K562 (cell line): ENCODE measurements around the gene FABP3. TPM values are rescaled to one million over a fixed set of nuclear protein-coding genes. Genes with fewer than 3 reads are reported as not detected.

Experiments
- CXXC5 ChIP-seq: fragments of 250-450 bp; sonication (Bioruptor Pico); IDR thresholded peaks from 2 replicates; pipeline ENCODE4 v1.8.0; 2022; ENCODE audit warnings: inconsistent platforms, mild to moderate bottlenecking, moderate library complexity
- DACH1 ChIP-seq: fragments of 450-650 bp; IDR thresholded peaks from 2 replicates; pipeline ENCODE4 v1.6.1; 2018; ENCODE audit not compliant: partially characterized antibody
- FOXP1 ChIP-seq: sonication (generic); formaldehyde crosslinking; IDR thresholded peaks from 2 replicates; pipeline ENCODE4 v1.8.0; 2022; ENCODE audit warnings: mild to moderate bottlenecking, missing genetic modification reagents
- HDAC8 ChIP-seq: fragments of 450-650 bp; IDR thresholded peaks from 2 replicates; pipeline ENCODE4 v1.6.1; 2016; ENCODE audit warnings: mild to moderate bottlenecking, missing genetic modification characterization, moderate library complexity, missing compliant biosample characterization
- HMGN3 ChIP-seq: IDR thresholded peaks from 2 replicates; pipeline ENCODE4 v1.6.1; 2011; ENCODE audit warnings: borderline replicate concordance, low read depth, mild to moderate bottlenecking, mixed read lengths, low read length; ENCODE audit not compliant: insufficient read length; ENCODE audit errors: extremely low read depth
- KLF10 ChIP-seq: fragments of 250-450 bp; sonication (Bioruptor Pico); IDR thresholded peaks from 2 replicates; pipeline ENCODE4 v1.6.1; 2021; ENCODE audit warnings: matching md5 sums
- NFIC ChIP-seq: fragments of 450-650 bp; IDR thresholded peaks from 2 replicates; pipeline ENCODE4 v1.6.1; 2017; ENCODE audit warnings: mild to moderate bottlenecking, inconsistent platforms
- PML ChIP-seq: IDR thresholded peaks from 2 replicates; pipeline ENCODE4 v1.6.1; 2012; ENCODE audit warnings: low read length, inconsistent platforms
- POLR2AphosphoS2 ChIP-seq: IDR thresholded peaks from 2 replicates; pipeline ENCODE4 v1.6.1; 2012; ENCODE audit warnings: low read length, improper control_type of control experiment
- RBM14 ChIP-seq: fragments of 200-400 bp; formaldehyde crosslinking; IDR thresholded peaks from 2 replicates; pipeline ENCODE4 v1.6.1; 2018; ENCODE audit warnings: low read depth, mild to moderate bottlenecking, low read length, moderate library complexity, borderline replicate concordance; ENCODE audit not compliant: insufficient read depth
- SREBF2 ChIP-seq: sonication (generic); formaldehyde crosslinking; IDR thresholded peaks from 2 replicates; pipeline ENCODE4 v1.4.0; 2020; ENCODE audit warnings: mild to moderate bottlenecking, missing genetic modification reagents
- TCF7L2 ChIP-seq: fragments of 150-350 bp; IDR thresholded peaks from 2 replicates; pipeline ENCODE4 v1.6.1; 2016; ENCODE audit warnings: low read depth, mild to moderate bottlenecking, low read length, moderate library complexity
- TEAD1 ChIP-seq, 2 experiments: fragments of 450-650 bp in 1 of 2; sonication (generic) in 1 of 2; formaldehyde crosslinking; IDR thresholded peaks; 2 replicates each; pipeline versions ENCODE4 v1.4.0 to v1.8.0; 2020 to 2022; ENCODE audit warnings: mild to moderate bottlenecking in 2 of 2, missing genetic modification reagents in 1 of 2
- ZNF140 ChIP-seq: fragments of 250-450 bp; sonication (Bioruptor Pico); IDR thresholded peaks from 2 replicates; pipeline ENCODE4 v1.8.0; 2021; ENCODE audit warnings: moderate library complexity, mild to moderate bottlenecking, inconsistent platforms
- ZNF586 ChIP-seq: fragments of 450-650 bp; formaldehyde crosslinking; conservative IDR thresholded peaks from 2 replicates; pipeline ENCODE4 v1.4.0; 2020; ENCODE audit warnings: mild to moderate bottlenecking, moderate library complexity
- polyA plus RNA-seq, 8 experiments: library from polyadenylated mRNA; depleted of rRNA in 4 of 8; stranded (reverse) in 5 of 8; unstranded in 3 of 8; fragments of >200 nt; fragmentation: Nextera tagmentation in 2 of 8; fragmentation: Illumina TruSeq in 1 of 8; extraction: Ambion mirVana in 2 of 8; extraction: Trizol in 1 of 8; gene quantifications; 2 replicates each; pipeline versions ENCODE4 v1.2.1 to v1.2.3, GENCODE V29; 2011 to 2014; ENCODE audit warnings: inconsistent platforms in 1 of 8, missing spikeins in 1 of 8
- total RNA-seq, 7 experiments: library from RNA; depleted of rRNA in 6 of 7; stranded (reverse); fragments of >200 nt in 6 of 7; fragmentation: Illumina TruSeq in 2 of 7; extraction: Trizol in 2 of 7; gene quantifications; 2 replicates each; pipeline versions ENCODE4 v1.2.1 to v1.2.3, GENCODE V29; 2011 to 2021; ENCODE audit warnings: low replicate concordance in 1 of 7
- TF ChIP-seq, protein P1 (sequence below), 2 experiments: fragments of 450-650 bp; formaldehyde crosslinking in 1 of 2; IDR thresholded peaks; 2 replicates each; pipeline versions ENCODE4 v1.4.0 to v1.6.1; 2014 to 2020; ENCODE audit warnings: mild to moderate bottlenecking in 2 of 2, borderline replicate concordance in 1 of 2, low read depth in 1 of 2
- TF ChIP-seq, protein P2 (sequence below): fragments of 250-450 bp; sonication (Bioruptor Pico); IDR thresholded peaks from 2 replicates; pipeline ENCODE4 v1.5.0; 2021
- TF ChIP-seq, protein P3 (sequence below): sonication (generic); formaldehyde crosslinking; IDR thresholded peaks from 2 replicates; pipeline ENCODE4 v1.4.0; 2020; ENCODE audit warnings: mild to moderate bottlenecking, missing genetic modification reagents

FABP3 gene
- total and polyA plus RNA-seq, 9 of the 15 experiments (the other 6 are each of a cell fraction or from before 2014, with no cell fraction given), result 0.22 TPM; not detected in 8

DNA sequence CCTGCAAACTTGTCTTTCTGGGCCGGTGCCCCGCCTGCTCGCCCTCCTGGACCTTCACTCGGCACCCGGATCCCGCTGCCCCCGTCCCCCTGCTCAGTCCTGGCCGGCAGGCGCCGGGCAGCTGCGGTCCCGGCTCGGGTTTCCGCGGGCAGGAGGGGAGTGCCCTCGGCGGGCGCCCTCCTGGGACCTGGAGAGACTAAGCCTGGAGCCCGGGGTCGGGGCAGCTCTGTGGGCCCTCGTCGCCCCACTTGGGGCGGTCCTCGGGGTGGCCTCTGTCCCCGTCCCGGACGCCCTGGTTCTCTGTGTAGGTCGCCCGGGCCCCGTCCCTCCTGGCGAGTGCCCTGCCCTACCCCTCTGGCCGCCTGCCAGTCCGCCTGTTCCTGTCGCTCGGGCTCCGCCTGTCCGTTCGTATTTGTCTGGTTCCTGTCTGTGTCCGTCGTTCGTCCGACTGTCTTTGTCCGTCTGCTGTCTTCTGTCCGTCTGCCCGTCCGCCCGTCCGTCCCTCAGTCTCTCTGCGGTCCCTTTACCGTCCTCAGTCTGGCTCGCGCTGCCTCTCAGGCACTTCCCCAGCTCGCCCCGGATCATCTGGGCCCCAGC lies 40.6 kb upstream of the FABP3 start (continued):
- TF ChIP-seq, protein P1, sequence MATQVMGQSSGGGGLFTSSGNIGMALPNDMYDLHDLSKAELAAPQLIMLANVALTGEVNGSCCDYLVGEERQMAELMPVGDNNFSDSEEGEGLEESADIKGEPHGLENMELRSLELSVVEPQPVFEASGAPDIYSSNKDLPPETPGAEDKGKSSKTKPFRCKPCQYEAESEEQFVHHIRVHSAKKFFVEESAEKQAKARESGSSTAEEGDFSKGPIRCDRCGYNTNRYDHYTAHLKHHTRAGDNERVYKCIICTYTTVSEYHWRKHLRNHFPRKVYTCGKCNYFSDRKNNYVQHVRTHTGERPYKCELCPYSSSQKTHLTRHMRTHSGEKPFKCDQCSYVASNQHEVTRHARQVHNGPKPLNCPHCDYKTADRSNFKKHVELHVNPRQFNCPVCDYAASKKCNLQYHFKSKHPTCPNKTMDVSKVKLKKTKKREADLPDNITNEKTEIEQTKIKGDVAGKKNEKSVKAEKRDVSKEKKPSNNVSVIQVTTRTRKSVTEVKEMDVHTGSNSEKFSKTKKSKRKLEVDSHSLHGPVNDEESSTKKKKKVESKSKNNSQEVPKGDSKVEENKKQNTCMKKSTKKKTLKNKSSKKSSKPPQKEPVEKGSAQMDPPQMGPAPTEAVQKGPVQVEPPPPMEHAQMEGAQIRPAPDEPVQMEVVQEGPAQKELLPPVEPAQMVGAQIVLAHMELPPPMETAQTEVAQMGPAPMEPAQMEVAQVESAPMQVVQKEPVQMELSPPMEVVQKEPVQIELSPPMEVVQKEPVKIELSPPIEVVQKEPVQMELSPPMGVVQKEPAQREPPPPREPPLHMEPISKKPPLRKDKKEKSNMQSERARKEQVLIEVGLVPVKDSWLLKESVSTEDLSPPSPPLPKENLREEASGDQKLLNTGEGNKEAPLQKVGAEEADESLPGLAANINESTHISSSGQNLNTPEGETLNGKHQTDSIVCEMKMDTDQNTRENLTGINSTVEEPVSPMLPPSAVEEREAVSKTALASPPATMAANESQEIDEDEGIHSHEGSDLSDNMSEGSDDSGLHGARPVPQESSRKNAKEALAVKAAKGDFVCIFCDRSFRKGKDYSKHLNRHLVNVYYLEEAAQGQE (IDR thresholded peaks at IDR 0.05; ENCODE audit: borderline replicate concordance), result 0 out of 2 replicates have a peak, but pooled peaks have one; percentile 6
- TF ChIP-seq, protein P1 (CRISPR knock-in tag; IDR thresholded peaks at IDR 0.05; ENCODE audit: low read depth), result no peak
- TF ChIP-seq CXXC5 (CRISPR knock-in tag) (peak; percentile 20; the same call in 1 of the 2 replicates), ZNF586 (CRISPR knock-in tag) (no peak), TCF7L2 (no peak), HMGN3 (no peak), ZNF140 (CRISPR knock-in tag) (no peak), FOXP1 (CRISPR knock-in tag) (no peak), PML (no peak), TEAD1 (CRISPR knock-in tag; IDR thresholded peaks at IDR 0.05) (no peak), KLF10 (CRISPR knock-in tag) (no peak), POLR2AphosphoS2 (no peak), DACH1 (no peak), RBM14 (0 out of 2 replicates have a peak, but pooled peaks have one; percentile 19), SREBF2 (CRISPR knock-in tag) (no peak), NFIC (peak; percentile 94), HDAC8 (tag) (no peak)
- TF ChIP-seq, protein P2, sequence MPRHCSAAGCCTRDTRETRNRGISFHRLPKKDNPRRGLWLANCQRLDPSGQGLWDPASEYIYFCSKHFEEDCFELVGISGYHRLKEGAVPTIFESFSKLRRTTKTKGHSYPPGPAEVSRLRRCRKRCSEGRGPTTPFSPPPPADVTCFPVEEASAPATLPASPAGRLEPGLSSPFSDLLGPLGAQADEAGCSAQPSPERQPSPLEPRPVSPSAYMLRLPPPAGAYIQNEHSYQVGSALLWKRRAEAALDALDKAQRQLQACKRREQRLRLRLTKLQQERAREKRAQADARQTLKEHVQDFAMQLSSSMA (CRISPR knock-in tag), result no peak
- TF ChIP-seq, protein P3, sequence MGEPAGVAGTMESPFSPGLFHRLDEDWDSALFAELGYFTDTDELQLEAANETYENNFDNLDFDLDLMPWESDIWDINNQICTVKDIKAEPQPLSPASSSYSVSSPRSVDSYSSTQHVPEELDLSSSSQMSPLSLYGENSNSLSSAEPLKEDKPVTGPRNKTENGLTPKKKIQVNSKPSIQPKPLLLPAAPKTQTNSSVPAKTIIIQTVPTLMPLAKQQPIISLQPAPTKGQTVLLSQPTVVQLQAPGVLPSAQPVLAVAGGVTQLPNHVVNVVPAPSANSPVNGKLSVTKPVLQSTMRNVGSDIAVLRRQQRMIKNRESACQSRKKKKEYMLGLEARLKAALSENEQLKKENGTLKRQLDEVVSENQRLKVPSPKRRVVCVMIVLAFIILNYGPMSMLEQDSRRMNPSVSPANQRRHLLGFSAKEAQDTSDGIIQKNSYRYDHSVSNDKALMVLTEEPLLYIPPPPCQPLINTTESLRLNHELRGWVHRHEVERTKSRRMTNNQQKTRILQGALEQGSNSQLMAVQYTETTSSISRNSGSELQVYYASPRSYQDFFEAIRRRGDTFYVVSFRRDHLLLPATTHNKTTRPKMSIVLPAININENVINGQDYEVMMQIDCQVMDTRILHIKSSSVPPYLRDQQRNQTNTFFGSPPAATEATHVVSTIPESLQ (CRISPR knock-in tag), result no peak
